Natural killer cell (primary cell): ENCODE data around the gene ANKRD6. TPM values are rescaled to one million over a fixed set of nuclear protein-coding genes. Genes with fewer than 3 reads are reported as not detected.

Experiments
- ATAC-seq, 3 donors: fragments of 150-1000 bp in 2 of 3; fragments of 200-7000 bp in 1 of 3; cut with Tn5 transposase; 1 replicate in 1 of 3; 2 replicates in 2 of 3; pipeline ENCODE4 v1.10.0; 2021; ENCODE audit warnings: mild to moderate bottlenecking in 2 of 3, moderate library complexity in 2 of 3
- DNase-seq, 2 donors: peaks; one replicate each; pipeline versions ENCODE4 v3.0.0 to v3.0.0-alpha.2; 2013 to 2021; ENCODE audit warnings: mixed read lengths in 1 of 2
- H3K27ac ChIP-seq: one replicate; pipeline ENCODE4 v1.5.1; 2013; ENCODE audit warnings: mild to moderate bottlenecking, low read length
- H3K27me3 ChIP-seq: one replicate; pipeline ENCODE4 v1.6.1; 2013; ENCODE audit warnings: low read length; ENCODE audit not compliant: control insufficient read depth, insufficient read depth
- H3K36me3 ChIP-seq: one replicate; pipeline ENCODE4 v1.6.1; 2013; ENCODE audit warnings: low read length; ENCODE audit not compliant: control insufficient read depth, insufficient read depth
- H3K4me1 ChIP-seq: one replicate; pipeline ENCODE4 v1.6.1; 2013; ENCODE audit warnings: low read length; ENCODE audit not compliant: control insufficient read depth, insufficient read depth
- H3K4me3 ChIP-seq: one replicate; pipeline ENCODE4 v1.5.1; 2013; ENCODE audit warnings: low read length
- H3K9me3 ChIP-seq: one replicate; pipeline ENCODE4 v1.6.1; 2013; ENCODE audit warnings: low read length; ENCODE audit not compliant: control insufficient read depth, insufficient read depth
- H3K27ac Mint-ChIP-seq, 2 donors: one replicate each; pipeline ENCODE4 v1.8.0; 2022; ENCODE audit warnings: mild to moderate bottlenecking in 2 of 2, mixed read lengths in 2 of 2, moderate library complexity in 1 of 2
- H3K27me3 Mint-ChIP-seq, 2 donors: one replicate each; pipeline ENCODE4 v1.8.0; 2022; ENCODE audit warnings: low read depth in 2 of 2, mixed read lengths in 2 of 2
- H3K36me3 Mint-ChIP-seq: one replicate; pipeline ENCODE4 v1.8.0; 2022; ENCODE audit warnings: mixed read lengths
- H3K4me1 Mint-ChIP-seq, 2 donors: one replicate each; pipeline ENCODE4 v1.8.0; 2022; ENCODE audit warnings: mixed read lengths in 2 of 2
- H3K4me3 Mint-ChIP-seq: one replicate; pipeline ENCODE4 v1.8.0; 2022; ENCODE audit warnings: mild to moderate bottlenecking, moderate library complexity, mixed read lengths
- H3K9me3 Mint-ChIP-seq, 2 donors: one replicate each; pipeline ENCODE4 v1.8.0; 2022; ENCODE audit warnings: mixed read lengths in 2 of 2
- WGBS: methylation state at CpG from one replicate; pipeline ENCODE4 v1.1.7; 2013; ENCODE audit warnings: missing lambda C conversion rate; ENCODE audit not compliant: insufficient coverage; 5-methylcytosine and 5-hydroxymethylcytosine counted together
- intact Hi-C: fragments of 100-400 bp; cut with micrococcal nuclease; formaldehyde crosslinking; loops from one replicate; pipeline ENCODE4 v1.14.2; 2022
- total RNA-seq, 4 donors: library from RNA; stranded (reverse); fragments of 120-200 nt in 1 of 4; gene quantifications; one replicate each; pipeline versions ENCODE4 v1.2.3 to v1.2.4, GENCODE V29; 2013 to 2022
- TF ChIP-seq, protein P1 (sequence below): fragments of 200-600 bp; IDR thresholded peaks from one replicate; pipeline ENCODE4 v1.8.0; 2022; ENCODE audit warnings: antibody characterized with exemption

The ANKRD6 gene
- total RNA-seq, 3 donors from 2014 or later (not counting 1 experiment from before 2014, with no cell fraction given) = 4.5 to 9.0 (median 4.6) TPM

GRCh38 chr6:89518352-89519055, 85.6 kb downstream of the ANKRD6 start:
- Mint-ChIP-seq H3K4me3 (no peak overlapping the region), H3K27ac (no peak overlapping the region), H3K27me3 (no peaks in the 10 kb centered on the region), H3K4me1 (no peaks in the 10 kb centered on the region), H3K9me3 (no peaks in the 10 kb centered on the region), H3K36me3 (no peaks in the 10 kb centered on the region)
- TF ChIP-seq, protein P1, sequence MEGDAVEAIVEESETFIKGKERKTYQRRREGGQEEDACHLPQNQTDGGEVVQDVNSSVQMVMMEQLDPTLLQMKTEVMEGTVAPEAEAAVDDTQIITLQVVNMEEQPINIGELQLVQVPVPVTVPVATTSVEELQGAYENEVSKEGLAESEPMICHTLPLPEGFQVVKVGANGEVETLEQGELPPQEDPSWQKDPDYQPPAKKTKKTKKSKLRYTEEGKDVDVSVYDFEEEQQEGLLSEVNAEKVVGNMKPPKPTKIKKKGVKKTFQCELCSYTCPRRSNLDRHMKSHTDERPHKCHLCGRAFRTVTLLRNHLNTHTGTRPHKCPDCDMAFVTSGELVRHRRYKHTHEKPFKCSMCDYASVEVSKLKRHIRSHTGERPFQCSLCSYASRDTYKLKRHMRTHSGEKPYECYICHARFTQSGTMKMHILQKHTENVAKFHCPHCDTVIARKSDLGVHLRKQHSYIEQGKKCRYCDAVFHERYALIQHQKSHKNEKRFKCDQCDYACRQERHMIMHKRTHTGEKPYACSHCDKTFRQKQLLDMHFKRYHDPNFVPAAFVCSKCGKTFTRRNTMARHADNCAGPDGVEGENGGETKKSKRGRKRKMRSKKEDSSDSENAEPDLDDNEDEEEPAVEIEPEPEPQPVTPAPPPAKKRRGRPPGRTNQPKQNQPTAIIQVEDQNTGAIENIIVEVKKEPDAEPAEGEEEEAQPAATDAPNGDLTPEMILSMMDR = no peak
- DNase-seq (no peak), ATAC-seq (no peak)
- H3K27ac ChIP-seq = no peak overlapping the region
- no peaks in the 10 kb centered on the region for H3K36me3 ChIP-seq
- no peak overlapping the region for H3K4me3 ChIP-seq
- H3K27me3 ChIP-seq = no peaks in the 10 kb centered on the region
- no peaks in the 10 kb centered on the region for H3K4me1 ChIP-seq
- H3K9me3 ChIP-seq = no peaks in the 10 kb centered on the region
- intact Hi-C loops = no loop called here
- 95% methylated on average over 4 of the region's 4 CpGs for WGBS

DNA sequence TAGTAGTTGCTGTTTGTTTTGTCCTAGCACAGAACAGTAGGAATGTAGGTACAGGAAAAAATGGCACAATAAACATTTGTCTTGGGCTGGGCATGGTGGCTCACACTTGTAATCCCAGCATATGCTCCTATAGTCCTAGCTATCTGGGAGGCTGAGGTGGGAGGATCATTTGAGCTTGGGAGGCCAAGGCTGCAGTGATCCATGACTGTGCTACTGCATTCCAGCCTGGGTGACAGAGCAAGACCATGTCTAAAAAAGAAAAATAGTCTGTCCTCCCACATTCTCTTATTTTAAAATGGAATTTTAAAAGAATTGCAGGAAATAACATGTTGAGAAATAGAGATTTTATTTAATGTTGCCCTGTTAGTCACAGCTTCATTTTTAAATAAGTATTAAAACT, 87.8 kb downstream of the ANKRD6 start:
- intact Hi-C loops = no loop called here
- Histone ChIP-seq H3K36me3 (no peaks in the 10 kb centered on the region), H3K4me1 (no peaks in the 10 kb centered on the region), H3K27ac (no peak overlapping the region), H3K9me3 (no peaks in the 10 kb centered on the region), H3K4me3 (no peak overlapping the region), H3K27me3 (no peaks in the 10 kb centered on the region)
- ATAC-seq (no peak), DNase-seq (no peak)
- Mint-ChIP-seq H3K9me3 (no peaks in the 10 kb centered on the region), H3K4me3 (no peak overlapping the region), H3K36me3 (no peaks in the 10 kb centered on the region), H3K4me1 (no peaks in the 10 kb centered on the region), H3K27me3 (no peaks in the 10 kb centered on the region), H3K27ac (no peak overlapping the region)
- TF ChIP-seq, protein P1 = no peak

GRCh38 chr6:89522778-89523177, 89.8 kb downstream of the ANKRD6 start:
- intact Hi-C loops = no loop called here
- Histone ChIP-seq H3K27me3 (no peaks in the 10 kb centered on the region), H3K4me1 (no peaks in the 10 kb centered on the region), H3K4me3 (no peak overlapping the region), H3K9me3 (no peaks in the 10 kb centered on the region), H3K36me3 (no peaks in the 10 kb centered on the region), H3K27ac (no peak overlapping the region)
- no peak for ATAC-seq
- no peak overlapping the region for H3K4me3 Mint-ChIP-seq
- no peak overlapping the region for H3K27ac Mint-ChIP-seq
- WGBS = 88% methylated on average over 2 of the region's 2 CpGs
- H3K36me3 Mint-ChIP-seq = no peaks in the 10 kb centered on the region
- H3K9me3 Mint-ChIP-seq = no peaks in the 10 kb centered on the region
- no peak for DNase-seq
- no peaks in the 10 kb centered on the region for H3K27me3 Mint-ChIP-seq
- H3K4me1 Mint-ChIP-seq = peaks cover 0 to 5% of the 10 kb centered on the region in 2 donors
- TF ChIP-seq, protein P1 = no peak
